Trophoblast cell (in vitro differentiated cells and primary cell): Measurements from ENCODE around the gene OR51F1.
"Not testable (repeated sequence)": the region's sequence is repeated elsewhere in the genome, so short reads cannot be mapped to it uniquely, and the experiment has no call there.

Source experiments
- DNase-seq, 2 donors: peaks; one replicate each; pipeline ENCODE4 v3.0.0-alpha.2; 2016
- H2AFZ ChIP-seq: 2 replicates; pipeline ENCODE4 v1.6.1; 2013; ENCODE audit warnings: low read length, moderate library complexity, mild to moderate bottlenecking; ENCODE audit not compliant: insufficient read depth, poor library complexity
- H2AK5ac ChIP-seq: 2 replicates; pipeline ENCODE4 v1.6.1; 2013; ENCODE audit warnings: mild to moderate bottlenecking, low read length
- H2BK120ac ChIP-seq: 2 replicates; pipeline ENCODE4 v1.6.1; 2013; ENCODE audit warnings: low read length, mild to moderate bottlenecking, moderate library complexity; ENCODE audit not compliant: insufficient read depth, poor library complexity
- H2BK12ac ChIP-seq: 2 replicates; pipeline ENCODE4 v1.6.1; 2013; ENCODE audit warnings: mild to moderate bottlenecking, low read length, moderate library complexity
- H2BK5ac ChIP-seq: 2 replicates; pipeline ENCODE4 v1.6.1; 2013; ENCODE audit warnings: low read length, low read depth, moderate library complexity, mild to moderate bottlenecking; ENCODE audit not compliant: poor library complexity
- H3K14ac ChIP-seq: 2 replicates; pipeline ENCODE4 v1.6.1; 2013; ENCODE audit warnings: mild to moderate bottlenecking, low read length
- H3K18ac ChIP-seq: 2 replicates; pipeline ENCODE4 v1.6.1; 2013; ENCODE audit warnings: mild to moderate bottlenecking, low read length
- H3K23ac ChIP-seq: 2 replicates; pipeline ENCODE4 v1.6.1; 2013; ENCODE audit warnings: low read length
- H3K27ac ChIP-seq: 2 replicates; pipeline ENCODE4 v1.5.1; 2013; ENCODE audit warnings: low read depth, mild to moderate bottlenecking, inconsistent platforms, low read length, moderate library complexity
- H3K27me3 ChIP-seq: 2 replicates; pipeline ENCODE4 v1.6.1; 2013; ENCODE audit warnings: inconsistent platforms, mild to moderate bottlenecking, low read length, moderate library complexity; ENCODE audit not compliant: insufficient read depth
- H3K36me3 ChIP-seq, 2 experiments: 1 replicate in 1 of 2; 2 replicates in 1 of 2; pipeline ENCODE4 v1.6.1; 2013; ENCODE audit warnings: low read length in 2 of 2, mild to moderate bottlenecking in 2 of 2, moderate library complexity in 1 of 2; ENCODE audit not compliant: insufficient read depth in 2 of 2, control insufficient read depth in 1 of 2
- H3K4ac ChIP-seq: 2 replicates; pipeline ENCODE4 v1.6.1; 2013; ENCODE audit warnings: low read depth, mild to moderate bottlenecking, low read length, moderate library complexity
- H3K4me1 ChIP-seq, 2 experiments: 1 replicate in 1 of 2; 2 replicates in 1 of 2; pipeline ENCODE4 v1.6.1; 2013; ENCODE audit warnings: low read length in 2 of 2, mild to moderate bottlenecking in 2 of 2, moderate library complexity in 1 of 2; ENCODE audit not compliant: insufficient read depth in 2 of 2, control insufficient read depth in 1 of 2
- H3K4me2 ChIP-seq: 2 replicates; pipeline ENCODE4 v1.6.1; 2013; ENCODE audit warnings: inconsistent platforms, mild to moderate bottlenecking, low read length, moderate library complexity
- H3K4me3 ChIP-seq: 2 replicates; pipeline ENCODE4 v1.5.1; 2013; ENCODE audit warnings: mild to moderate bottlenecking, low read depth, low read length, inconsistent platforms
- H3K79me1 ChIP-seq: one replicate; pipeline ENCODE4 v1.6.1; 2013; ENCODE audit warnings: low read length
- H3K79me2 ChIP-seq: 2 replicates; pipeline ENCODE4 v1.6.1; 2013; ENCODE audit warnings: low read length, mild to moderate bottlenecking; ENCODE audit not compliant: control insufficient read depth, insufficient read depth, poor library complexity
- H3K9ac ChIP-seq: 2 replicates; pipeline ENCODE4 v1.6.1; 2013; ENCODE audit warnings: mild to moderate bottlenecking, low read length
- H3K9me3 ChIP-seq: 2 replicates; pipeline ENCODE4 v1.6.1; 2013; ENCODE audit warnings: low read depth, mild to moderate bottlenecking, control low read depth, inconsistent platforms, low read length; ENCODE audit not compliant: insufficient read depth
- H4K12ac ChIP-seq: 2 replicates; pipeline ENCODE4 v1.6.1; 2013; ENCODE audit warnings: low read depth, mild to moderate bottlenecking, low read length, moderate library complexity
- H4K8ac ChIP-seq: 2 replicates; pipeline ENCODE4 v1.6.1; 2013; ENCODE audit warnings: low read depth, mild to moderate bottlenecking, low read length, moderate library complexity
- H4K91ac ChIP-seq: one replicate; pipeline ENCODE4 v1.6.1; 2013; ENCODE audit warnings: low read depth, mild to moderate bottlenecking, low read length, moderate library complexity
- WGBS: extraction: QIAGEN DNeasy Blood & Tissue Kit; methylation state at CpG from one replicate; pipeline ENCODE4 v1.1.7; 2013; ENCODE audit warnings: missing lambda C conversion rate; ENCODE audit not compliant: insufficient read length, insufficient coverage; ENCODE audit errors: extremely low coverage; 5-methylcytosine and 5-hydroxymethylcytosine counted together

Gene OR51F1

GRCh38 chr11:4801316-4801715 is 31.6 kb upstream of the OR51F1 start:
- not testable (repeated sequence) for H3K18ac ChIP-seq, H3K23ac ChIP-seq, DNase-seq, H3K79me1 ChIP-seq, H4K8ac ChIP-seq, H3K27me3 ChIP-seq, H3K27ac ChIP-seq, H3K4me1 ChIP-seq, H3K4me3 ChIP-seq, H2BK5ac ChIP-seq, H3K36me3 ChIP-seq, H3K79me2 ChIP-seq, H3K14ac ChIP-seq, H2AK5ac ChIP-seq, H2BK120ac ChIP-seq, H3K9ac ChIP-seq, H3K4me2 ChIP-seq, H2AFZ ChIP-seq, H3K9me3 ChIP-seq, H2BK12ac ChIP-seq, H4K12ac ChIP-seq, H4K91ac ChIP-seq, H3K4ac ChIP-seq
- WGBS, result no CpG with 5 or more reads among the region's 5 CpGs

DNA sequence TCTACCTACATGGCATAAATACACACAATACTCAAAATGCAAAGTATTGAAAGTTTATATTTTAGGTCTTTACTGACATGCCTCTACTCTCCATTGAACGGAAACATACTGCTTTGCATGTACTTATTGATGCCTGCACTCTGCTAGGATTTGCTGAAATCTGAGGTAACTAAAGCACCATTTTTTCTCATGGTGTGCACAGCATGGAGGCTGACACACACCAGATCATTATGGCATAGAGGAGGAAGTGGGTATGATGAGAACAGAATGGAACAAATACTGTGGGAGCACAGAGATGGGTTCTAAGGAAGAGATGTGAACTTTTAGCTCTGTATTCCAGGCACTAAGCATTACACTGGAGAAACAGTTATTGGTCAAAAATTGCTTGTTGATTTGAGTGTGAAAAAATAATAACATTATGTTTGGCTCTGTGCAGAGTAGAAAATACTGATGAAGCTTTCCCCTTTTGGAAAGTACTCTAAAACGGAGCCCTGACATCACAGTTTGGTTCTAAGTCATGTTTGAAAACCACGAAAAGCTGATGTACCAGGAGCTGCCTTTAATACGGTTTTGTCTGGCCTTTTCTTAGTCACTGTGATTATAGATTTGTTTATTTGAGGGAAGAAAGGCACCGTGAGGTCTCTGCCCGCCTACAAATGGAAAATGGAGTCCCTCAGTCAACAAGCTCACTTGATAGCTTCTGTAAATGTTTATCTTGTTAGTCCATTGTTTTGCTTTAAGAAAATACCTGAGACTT is 28.9 kb upstream of the OR51F1 start:
- no peak overlapping the region for H4K12ac ChIP-seq
- no peak overlapping the region for H4K91ac ChIP-seq
- no peak overlapping the region for H2AFZ ChIP-seq
- H2BK5ac ChIP-seq, result no peak overlapping the region
- H3K4me3 ChIP-seq, result no peak overlapping the region
- no peak for DNase-seq
- no peaks in the 10 kb centered on the region for H3K27me3 ChIP-seq
- no peaks in the 10 kb centered on the region for H3K36me3 ChIP-seq
- peaks cover 2% of the 10 kb centered on the region for H3K9me3 ChIP-seq
- no peak overlapping the region for H3K9ac ChIP-seq
- no peak overlapping the region for H3K18ac ChIP-seq
- no peaks in the 10 kb centered on the region for H3K4me1 ChIP-seq
- no peak overlapping the region for H3K14ac ChIP-seq
- H2AK5ac ChIP-seq, result no peak overlapping the region
- H3K79me1 ChIP-seq, result no peaks in the 10 kb centered on the region
- no peak overlapping the region for H3K4ac ChIP-seq
- no peak overlapping the region for H3K4me2 ChIP-seq
- no peak overlapping the region for H2BK12ac ChIP-seq
- no CpG with 5 or more reads among the region's 6 CpGs for WGBS
- no peak overlapping the region for H4K8ac ChIP-seq
- H3K27ac ChIP-seq, result no peak overlapping the region
- no peaks in the 10 kb centered on the region for H3K79me2 ChIP-seq
- no peak overlapping the region for H2BK120ac ChIP-seq
- H3K23ac ChIP-seq, result no peak overlapping the region

DNA sequence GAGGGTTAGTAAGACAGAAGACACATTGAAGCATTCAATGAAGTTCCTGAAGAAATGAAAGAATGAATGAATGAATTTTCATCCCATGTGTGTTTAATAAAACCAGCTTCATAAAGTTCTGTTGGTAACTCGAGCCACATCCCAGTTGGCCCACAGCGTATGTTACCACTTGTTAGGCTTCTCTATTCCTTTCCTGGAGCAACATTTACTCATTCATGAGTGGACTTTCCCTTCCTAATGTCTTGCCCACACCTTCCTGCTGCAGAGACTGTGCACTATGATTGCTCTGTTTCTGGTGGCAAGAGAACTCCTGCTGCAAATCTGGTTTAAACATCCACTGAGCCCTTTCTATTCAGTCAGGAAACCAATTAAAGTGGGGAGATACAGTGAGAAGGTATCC is 27.5 kb upstream of the OR51F1 start:
- Histone ChIP-seq H2AFZ (no peak overlapping the region), H3K14ac (no peak overlapping the region), H3K23ac (no peak overlapping the region), H4K8ac (no peak overlapping the region), H3K9me3 (peaks cover 2% of the 10 kb centered on the region), H4K12ac (no peak overlapping the region), H3K4ac (no peak overlapping the region), H2BK120ac (no peak overlapping the region), H3K4me3 (no peak overlapping the region), H2BK12ac (no peak overlapping the region), H3K4me2 (no peak overlapping the region), H2BK5ac (no peak overlapping the region), H3K79me2 (no peaks in the 10 kb centered on the region), H3K18ac (no peak overlapping the region), H4K91ac (no peak overlapping the region), H3K79me1 (no peaks in the 10 kb centered on the region), H3K9ac (no peak overlapping the region), H2AK5ac (no peak overlapping the region), H3K27ac (no peak overlapping the region), H3K4me1 (no peaks in the 10 kb centered on the region), H3K36me3 (no peaks in the 10 kb centered on the region), H3K27me3 (no peaks in the 10 kb centered on the region)
- DNase-seq, result no peak
- WGBS, result no CpG with 5 or more reads among the region's 2 CpGs

- no CpG with 5 or more reads among the region's 1 CpG for WGBS
- Histone ChIP-seq H3K36me3 (no peaks in the 10 kb centered on the region), H4K91ac (no peak overlapping the region), H3K27ac (no peak overlapping the region), H4K12ac (no peak overlapping the region), H3K27me3 (no peaks in the 10 kb centered on the region), H2BK5ac (no peak overlapping the region), H3K14ac (no peak overlapping the region), H2BK12ac (no peak overlapping the region), H3K4me2 (no peak overlapping the region), H3K18ac (no peak overlapping the region), H2BK120ac (no peak overlapping the region), H3K4ac (no peak overlapping the region), H3K4me3 (no peak overlapping the region), H3K23ac (no peak overlapping the region), H3K79me1 (no peaks in the 10 kb centered on the region), H3K9ac (no peak overlapping the region), H3K4me1 (no peaks in the 10 kb centered on the region), H2AFZ (no peak overlapping the region), H3K79me2 (no peaks in the 10 kb centered on the region), H2AK5ac (no peak overlapping the region), H3K9me3 (peaks cover 5% of the 10 kb centered on the region), H4K8ac (no peak overlapping the region)
- no peak for DNase-seq
Measured at GRCh38 chr11:4782454-4782853, 12.7 kb upstream of the OR51F1 start.
